Retinal pigment epithelial cell (primary cell): ENCODE measurements around the gene ANKIB1.

Source experiments
- DNase-seq: peaks from one replicate; pipeline ENCODE4 v3.0.0-alpha.2; 2010; ENCODE audit warnings: low read depth
- H3K4me3 ChIP-seq: 2 replicates; pipeline ENCODE4 v1.5.1; 2011; ENCODE audit warnings: mild to moderate bottlenecking, low read length, control low read depth, moderate library complexity
- TF ChIP-seq, protein P1 (sequence below): conservative IDR thresholded peaks from 2 replicates; pipeline ENCODE4 v1.5.1; 2011; ENCODE audit warnings: low read depth, low read length, control low read depth, inconsistent platforms

Gene ANKIB1

DNA sequence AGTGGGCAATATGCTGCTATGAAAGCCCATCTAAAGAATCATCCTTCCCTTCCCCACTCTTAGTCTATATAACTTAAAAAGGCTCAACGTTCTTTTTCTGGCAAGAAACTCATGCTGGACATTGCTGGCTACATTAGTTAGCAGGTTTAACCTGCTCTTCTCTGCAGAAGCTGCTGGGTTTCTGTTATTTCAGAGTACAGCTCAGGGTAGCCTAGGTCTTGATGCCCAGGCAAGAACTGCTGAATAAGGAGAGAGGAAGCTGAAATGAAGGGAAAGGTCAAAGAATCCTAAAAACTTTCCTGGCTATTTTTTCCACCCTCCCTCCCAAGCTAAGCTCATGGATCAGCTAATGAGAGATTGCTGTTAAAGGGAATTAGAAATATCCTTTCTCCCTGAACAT, 79.4 kb downstream of the ANKIB1 start:
- TF ChIP-seq, protein P1, sequence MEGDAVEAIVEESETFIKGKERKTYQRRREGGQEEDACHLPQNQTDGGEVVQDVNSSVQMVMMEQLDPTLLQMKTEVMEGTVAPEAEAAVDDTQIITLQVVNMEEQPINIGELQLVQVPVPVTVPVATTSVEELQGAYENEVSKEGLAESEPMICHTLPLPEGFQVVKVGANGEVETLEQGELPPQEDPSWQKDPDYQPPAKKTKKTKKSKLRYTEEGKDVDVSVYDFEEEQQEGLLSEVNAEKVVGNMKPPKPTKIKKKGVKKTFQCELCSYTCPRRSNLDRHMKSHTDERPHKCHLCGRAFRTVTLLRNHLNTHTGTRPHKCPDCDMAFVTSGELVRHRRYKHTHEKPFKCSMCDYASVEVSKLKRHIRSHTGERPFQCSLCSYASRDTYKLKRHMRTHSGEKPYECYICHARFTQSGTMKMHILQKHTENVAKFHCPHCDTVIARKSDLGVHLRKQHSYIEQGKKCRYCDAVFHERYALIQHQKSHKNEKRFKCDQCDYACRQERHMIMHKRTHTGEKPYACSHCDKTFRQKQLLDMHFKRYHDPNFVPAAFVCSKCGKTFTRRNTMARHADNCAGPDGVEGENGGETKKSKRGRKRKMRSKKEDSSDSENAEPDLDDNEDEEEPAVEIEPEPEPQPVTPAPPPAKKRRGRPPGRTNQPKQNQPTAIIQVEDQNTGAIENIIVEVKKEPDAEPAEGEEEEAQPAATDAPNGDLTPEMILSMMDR: no peak
- H3K4me3 ChIP-seq: no peak overlapping the region

DNA sequence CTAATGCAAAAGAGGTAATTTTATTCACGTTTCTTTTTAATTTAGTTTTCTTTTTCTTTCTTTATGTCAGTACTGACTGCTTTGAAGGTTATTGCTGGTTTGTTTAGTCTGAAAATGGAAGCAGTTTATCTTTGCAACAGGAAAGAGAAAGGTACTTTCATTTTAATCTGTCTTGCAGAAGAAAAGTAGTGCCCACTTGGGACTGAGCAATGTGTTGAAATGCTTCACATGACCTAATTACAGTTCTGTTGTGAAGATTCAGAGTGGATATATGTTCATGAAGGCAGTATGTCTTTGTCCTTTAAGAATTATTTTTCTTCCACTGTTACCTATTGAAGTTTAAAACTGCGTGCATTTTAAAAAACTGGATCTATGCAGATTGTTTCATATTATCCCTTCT, 80.1 kb downstream of the ANKIB1 start:
- TF ChIP-seq, protein P1: no peak
- DNase-seq: no peak
- H3K4me3 ChIP-seq: no peak overlapping the region

More for the DNA sequence above, 79.4 kb downstream of the ANKIB1 start:
- no peak for DNase-seq

DNA sequence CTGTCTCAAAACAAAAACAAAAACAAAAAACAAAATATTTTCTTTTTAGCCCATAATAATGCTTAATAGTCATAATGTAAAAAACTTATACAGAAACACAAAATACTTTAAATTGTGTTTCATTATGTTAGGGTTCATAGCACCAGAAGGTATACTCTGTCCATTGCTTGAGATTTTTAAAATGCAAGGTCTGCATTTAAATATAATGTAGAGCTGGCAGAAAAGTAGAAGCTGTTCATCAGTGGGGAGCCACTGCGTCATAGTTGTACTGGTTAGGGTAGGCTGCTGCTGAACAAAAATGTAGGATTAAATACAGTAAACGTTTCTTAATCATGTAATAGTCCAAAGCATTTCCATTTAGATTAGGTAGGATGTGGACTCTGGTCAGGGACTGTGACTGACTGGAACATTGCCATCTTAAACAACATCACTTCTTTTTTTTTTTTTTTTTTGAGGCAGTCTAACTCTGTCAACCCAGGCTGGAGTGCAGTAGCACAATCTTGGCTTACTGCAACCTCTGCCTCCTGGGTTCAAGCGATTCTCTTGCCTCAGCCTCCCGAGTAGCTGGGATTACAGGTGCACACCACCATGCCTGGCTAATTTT, 85.2 kb downstream of the ANKIB1 start:
- H3K4me3 ChIP-seq: no peak overlapping the region
- TF ChIP-seq, protein P1: no peak
- no peak for DNase-seq

DNA sequence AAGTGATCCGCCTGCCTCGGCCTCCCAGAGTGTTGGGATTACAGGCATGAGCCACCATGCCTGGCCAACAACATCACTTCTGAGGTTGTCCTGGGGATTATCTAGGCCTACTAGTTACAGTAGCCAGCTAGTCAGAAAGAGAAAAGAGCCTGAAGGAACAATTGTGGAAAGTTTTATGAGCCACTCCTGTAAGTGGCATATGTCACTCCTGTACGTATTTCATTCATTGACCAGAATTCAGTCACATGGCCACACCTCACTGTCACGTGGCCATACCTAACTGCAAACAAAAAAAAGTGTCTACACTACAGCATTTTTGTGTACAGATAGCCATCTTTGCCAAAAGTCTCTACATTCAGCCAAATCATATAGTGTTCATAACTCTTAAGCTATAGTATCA, 85.7 kb downstream of the ANKIB1 start:
- DNase-seq: no peak
- TF ChIP-seq, protein P1: no peak
- H3K4me3 ChIP-seq: no peak overlapping the region

DNA sequence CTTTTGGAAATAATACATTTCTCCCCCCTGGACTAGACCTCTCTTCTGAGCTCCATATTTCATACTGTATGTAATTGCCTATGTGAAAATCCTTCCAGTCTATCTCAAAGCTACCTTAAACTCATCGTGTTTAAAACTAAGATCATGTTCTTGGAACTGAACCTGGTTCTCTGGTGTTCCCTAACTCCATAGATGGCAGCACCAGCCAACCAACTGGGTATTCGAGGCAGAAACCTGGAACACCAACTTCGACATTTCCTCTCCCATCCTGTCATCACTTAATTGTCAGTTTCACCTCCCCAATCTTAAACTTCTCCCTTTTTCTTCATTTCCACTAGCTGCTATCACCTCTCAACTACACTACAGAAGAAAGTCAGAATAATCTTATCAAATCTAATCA, 87.0 kb downstream of the ANKIB1 start:
- TF ChIP-seq, protein P1: no peak
- DNase-seq: no peak
- no peak overlapping the region for H3K4me3 ChIP-seq

DNA sequence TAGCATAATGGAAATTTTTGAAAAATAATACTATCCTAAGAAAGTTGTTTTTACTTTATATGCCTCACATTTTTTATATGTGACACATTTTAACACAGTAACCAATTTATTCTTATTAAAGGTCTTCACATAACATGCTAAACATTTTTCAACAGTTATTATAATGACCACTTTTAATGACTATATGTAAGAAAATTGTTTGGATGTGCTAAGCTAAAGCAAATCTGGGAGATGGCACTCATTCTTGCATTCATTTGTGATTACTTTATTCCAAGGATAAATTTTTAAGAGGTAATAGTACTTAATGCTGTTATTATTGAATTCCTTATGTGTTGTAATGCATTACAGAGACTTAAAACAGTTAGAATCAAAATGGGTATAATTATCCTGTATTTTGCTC, 88.1 kb downstream of the ANKIB1 start:
- DNase-seq: no peak
- H3K4me3 ChIP-seq: no peak overlapping the region
- TF ChIP-seq, protein P1: no peak

DNA sequence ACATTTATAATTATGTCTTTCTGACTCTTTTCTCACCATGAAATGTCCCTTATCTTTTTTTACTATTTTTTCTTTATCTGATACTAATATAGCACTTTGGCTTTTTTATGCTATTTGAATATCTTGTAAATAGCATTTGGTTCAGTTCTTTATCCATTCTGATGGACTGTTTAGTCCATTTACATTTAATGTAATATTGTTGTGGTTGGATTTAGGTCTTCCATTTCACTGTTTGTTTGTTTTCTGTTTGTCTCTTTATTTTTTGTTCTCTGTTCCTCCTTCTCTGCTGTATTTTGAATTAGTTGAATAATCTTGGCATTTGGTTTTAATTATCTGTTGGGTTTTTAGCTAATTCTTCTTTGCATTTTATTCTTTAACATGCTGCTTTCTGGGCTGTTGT, 89.8 kb downstream of the ANKIB1 start:
- H3K4me3 ChIP-seq: no peak overlapping the region
- TF ChIP-seq, protein P1: no peak
- DNase-seq: no peak
